Adrenal gland (tissue), 12 donors: ENCODE measurements around the gene GXYLT1. TPM values are rescaled to one million over a fixed set of nuclear protein-coding genes. Genes with fewer than 3 reads are reported as not detected.

Experiments
- DNase-seq, 7 donors: peaks; one replicate each; pipeline ENCODE4 v3.0.0-alpha.2; 2019 to 2020
- H3K27ac ChIP-seq, 5 donors: fragments of 200-600 bp; sonication (generic) in 4 of 5; 1 replicate in 3 of 5; 2 replicates in 2 of 5; pipeline versions ENCODE4 v1.5.1 to v1.8.0; 2016 to 2020; ENCODE audit warnings: mild to moderate bottlenecking in 1 of 5
- H3K27me3 ChIP-seq: fragments of 200-600 bp; 2 replicates; pipeline ENCODE4 v1.8.0; 2021
- H3K36me3 ChIP-seq, 2 donors: fragments of 200-600 bp; replicated peaks in 1 of 2; 1 replicate in 1 of 2; 2 replicates in 1 of 2; pipeline versions ENCODE4 v1.5.1 to v1.8.0; 2018 to 2022
- H3K4me1 ChIP-seq, 2 donors: fragments of 200-600 bp; replicated peaks in 1 of 2; 1 replicate in 1 of 2; 2 replicates in 1 of 2; pipeline versions ENCODE4 v1.5.1 to v1.8.0; 2018 to 2021
- H3K4me3 ChIP-seq, 4 donors: fragments of 200-600 bp; sonication (generic) in 3 of 4; one replicate each; pipeline ENCODE4 v1.5.1; 2016 to 2018
- H3K9me3 ChIP-seq, 3 donors: fragments of 200-600 bp; sonication (generic) in 1 of 3; replicated peaks in 1 of 3; 1 replicate in 2 of 3; 2 replicates in 1 of 3; pipeline versions ENCODE4 v1.5.1 to v1.8.0; 2016 to 2021
- CTCF ChIP-seq, 6 experiments: fragments of 450-650 bp in 4 of 6; fragments of 200-600 bp in 2 of 6; sonication (generic) in 1 of 6; IDR thresholded peaks; 1 replicate in 5 of 6; 2 replicates in 1 of 6; pipeline versions ENCODE4 v1.5.1 to v1.8.0; 2016 to 2021; ENCODE audit warnings: antibody characterized with exemption in 6 of 6, mild to moderate bottlenecking in 2 of 6, moderate library complexity in 1 of 6
- POLR2A ChIP-seq, 2 donors: fragments of 450-650 bp; IDR thresholded peaks; one replicate each; pipeline ENCODE4 v1.6.1; 2017; ENCODE audit warnings: antibody characterized with exemption in 2 of 2, mild to moderate bottlenecking in 2 of 2, moderate library complexity in 1 of 2
- WGBS, 4 donors: extraction: QIAGEN DNeasy Blood & Tissue Kit in 2 of 4; methylation state at CpG; one replicate each; pipeline versions ENCODE4 v1.1.5 to v1.1.7; 2013 to 2017; 5-methylcytosine and 5-hydroxymethylcytosine counted together
- intact Hi-C, 2 donors: fragments of 100-400 bp; cut with DNase I; formaldehyde crosslinking; loops; one replicate each; pipeline versions ENCODE4 v1.14.1 to v1.15.0; 2022 to 2023
- polyA plus RNA-seq, 3 donors: library from polyadenylated mRNA; stranded (reverse); fragments of 200-250 nt in 2 of 3; fragments of 350-450 nt in 1 of 3; fragmentation: Illumina TruSeq in 1 of 3; extraction: RNeasy Lipid Tissue Mini Kit (QIAGEN cat#74804) in 1 of 3; gene quantifications; one replicate each; pipeline ENCODE4 v1.2.3, GENCODE V29; 2013 to 2014
- total RNA-seq, 9 donors: library from RNA; depleted of rRNA in 4 of 9; stranded (reverse); fragments of >200 nt in 4 of 9; fragments of 120-200 nt in 1 of 9; fragmentation: NEBNext Ultra II Directional in 1 of 9; extraction: Animal tissue kit (Norgen Biotek cat#: 25700) in 1 of 9; gene quantifications; one replicate each; pipeline versions ENCODE4 v1.1.0 to v1.2.4, GENCODE V29; 2013 to 2023
- donor health status: healthy with polysubstance abuse.
- donor health status: Bipolar disorder and iron deficiency.
- donor health status: DM: yes; HTN: yes; CAD: no.
- donor health status: DM: no; HTN: no; CAD: no.
- donor health status: DM: no; HTN: no; CAD: no.
- donor health status: DM: yes; HTN: yes; CAD: no.

GXYLT1 gene
- total and polyA plus RNA-seq, 12 donors = 1.6 to 16.0 (median 9.7) TPM

- 96 to 99% (median 98%) methylated on average over 3 of the region's 3 CpGs for WGBS, 4 donors
- intact Hi-C loops = no loop called here
Observed at GRCh38 chr12:42102720-42103119, 42.0 kb downstream of the GXYLT1 start.

DNA sequence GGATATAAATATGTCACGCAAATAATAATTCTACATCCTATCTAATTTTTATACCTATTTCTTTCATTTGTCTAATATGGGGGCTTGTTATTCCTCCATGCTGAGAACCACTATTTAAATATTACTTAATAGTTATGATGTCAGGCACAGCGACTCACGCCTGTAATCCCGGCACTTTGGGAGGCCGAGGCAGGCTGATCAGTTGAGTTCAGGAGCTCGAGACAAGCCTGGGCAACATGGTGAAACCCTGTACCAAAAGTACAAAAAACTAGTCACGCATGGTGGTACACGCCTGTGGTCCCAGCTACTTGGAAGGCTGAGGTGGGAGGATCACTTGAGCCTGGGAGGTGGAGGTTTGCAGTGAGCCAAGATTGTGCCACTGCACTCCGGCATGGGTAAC lies 45.2 kb downstream of the GXYLT1 start:
- intact Hi-C loops = no loop called here
- no peak overlapping the region for H3K27ac ChIP-seq
- TF ChIP-seq POLR2A (IDR thresholded peaks at IDR 0.05) = no peak
- TF ChIP-seq CTCF (IDR thresholded peaks at IDR 0.05) = no peak
- H3K27me3 ChIP-seq = no peaks in the 10 kb centered on the region
- H3K4me1 ChIP-seq = peaks cover 5 to 14% of the 10 kb centered on the region in 2 donors
- H3K9me3 ChIP-seq = peaks cover 0 to 8% (median 0%) of the 10 kb centered on the region in 3 donors
- no peak overlapping the region for H3K4me3 ChIP-seq
- no peak for DNase-seq
- no peaks in the 10 kb centered on the region for H3K36me3 ChIP-seq
- WGBS, 4 donors = 89 to 97% (median 95%) methylated on average over 9 of the region's 9 CpGs

More at GRCh38 chr12:42102720-42103119, 42.0 kb downstream of the GXYLT1 start:
- no peak overlapping the region for H3K4me3 ChIP-seq
- H3K27me3 ChIP-seq = no peaks in the 10 kb centered on the region
- DNase-seq = no peak
- no peaks in the 10 kb centered on the region for H3K36me3 ChIP-seq
- H3K9me3 ChIP-seq = peaks cover 0 to 4% (median 0%) of the 10 kb centered on the region in 3 donors
- H3K4me1 ChIP-seq = peaks cover under 1% of the 10 kb centered on the region in 2 donors
- TF ChIP-seq CTCF (IDR thresholded peaks at IDR 0.05) (no peak), POLR2A (IDR thresholded peaks at IDR 0.05) (no peak)
- H3K27ac ChIP-seq = no peak overlapping the region

DNA sequence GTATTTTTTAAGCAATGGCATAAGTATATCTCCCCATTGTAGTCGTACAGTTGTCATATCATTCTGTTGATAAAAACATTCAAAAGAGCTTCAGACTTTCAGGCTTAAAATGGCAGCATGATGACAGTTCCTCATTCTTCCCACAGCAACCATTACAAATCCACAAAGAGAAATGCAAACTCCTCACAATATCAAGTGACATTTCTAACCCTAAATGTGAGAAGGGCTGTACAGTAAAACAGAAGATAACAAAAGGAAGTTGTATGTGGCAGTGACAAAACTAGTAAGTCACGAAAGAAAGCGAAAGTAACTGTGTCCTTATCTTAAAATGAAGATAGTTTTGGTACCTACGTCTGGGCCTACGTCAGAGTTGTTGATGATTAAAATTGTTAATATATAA lies 46.7 kb downstream of the GXYLT1 start:
- no peaks in the 10 kb centered on the region for H3K36me3 ChIP-seq
- intact Hi-C loops = no loop called here
- peaks cover 0 to 8% (median 0%) of the 10 kb centered on the region in 3 donors for H3K9me3 ChIP-seq
- H3K27me3 ChIP-seq = no peaks in the 10 kb centered on the region
- peak in 1 of 7 donors; percentile 17 for DNase-seq
- peak overlapping the region in 4 of 5 donors; percentile 0 to 33 (median 24) for H3K27ac ChIP-seq
- 15 to 20% (median 18%) methylated on average over 5 of the region's 5 CpGs for WGBS, 4 donors
- H3K4me1 ChIP-seq = peaks cover 5 to 14% of the 10 kb centered on the region in 2 donors
- TF ChIP-seq POLR2A (IDR thresholded peaks at IDR 0.05) (peak in 1 of 2 donors; percentile 34), CTCF (IDR thresholded peaks at IDR 0.05) (no peak)
- peak overlapping the region in 2 of 4 donors; percentile 22 to 46 for H3K4me3 ChIP-seq

DNA sequence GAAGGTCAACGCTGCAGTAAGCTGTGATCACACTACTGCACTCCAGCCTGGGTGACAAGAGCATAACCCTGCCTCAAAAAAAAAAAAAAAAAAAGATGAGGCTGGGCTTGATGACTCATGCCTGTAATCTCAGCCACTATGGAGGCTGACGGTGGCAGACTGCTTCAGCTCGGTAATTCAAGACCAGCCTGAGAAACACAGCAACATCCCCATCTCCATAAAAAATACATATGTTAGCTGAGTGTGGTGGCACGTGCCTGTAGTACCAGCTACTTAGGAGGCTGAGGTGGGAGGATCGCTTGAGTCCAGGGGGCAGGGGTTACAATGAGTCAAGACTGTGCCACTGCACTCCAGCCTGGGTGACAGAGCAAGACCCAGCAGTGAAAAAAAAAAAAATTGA lies 50.4 kb downstream of the GXYLT1 start:
- intact Hi-C loops = no loop called here
- H3K4me1 ChIP-seq = peaks cover 5 to 25% of the 10 kb centered on the region in 2 donors

More for the DNA sequence above, 50.4 kb downstream of the GXYLT1 start:
- TF ChIP-seq POLR2A (IDR thresholded peaks at IDR 0.05) (no peak), CTCF (IDR thresholded peaks at IDR 0.05) (no peak)
- Histone ChIP-seq H3K27ac (no peak overlapping the region), H3K4me3 (no peak overlapping the region), H3K36me3 (no peaks in the 10 kb centered on the region), H3K27me3 (no peaks in the 10 kb centered on the region), H3K9me3 (peaks cover 0 to 8% (median 0%) of the 10 kb centered on the region in 3 donors)
- WGBS, 4 donors = 44 to 65% (median 55%) methylated on average over 5 of the region's 5 CpGs
- DNase-seq = peak; percentile 24 to 73 (median 49)
